ENCODE results near the gene AUNIP.

- TF ChIP-seq CTCF (conservative IDR thresholded peaks at IDR 0.05; ENCODE audit: low read depth in 2 of 2) (no peak), EZH2 (IDR thresholded peaks at IDR 0.05; ENCODE audit: low read depth, unreplicated experiment) (no peak), POLR2AphosphoS5 (IDR thresholded peaks at IDR 0.05; ENCODE audit: low read depth) (no peak), EZH2phosphoT487 (IDR thresholded peaks at IDR 0.05; ENCODE audit: unreplicated experiment) (no peak), REST (IDR thresholded peaks at IDR 0.05; ENCODE audit: unreplicated experiment) (no peak), JUNB (IDR thresholded peaks at IDR 0.05; ENCODE audit: unreplicated experiment) (no peak), ZNF114 (CRISPR knock-in tag; IDR thresholded peaks at IDR 0.05) (no peak), CREB1 (CRISPR knock-in tag; IDR thresholded peaks at IDR 0.05; ENCODE audit: low read depth) (no peak), STAT1 (IDR thresholded peaks at IDR 0.05; ENCODE audit: unreplicated experiment) (no peak)
Measured at GRCh38 chr1:25784575-25785051, 74.6 kb downstream of the AUNIP start.

Data from GM23338 (cell line).